NCI-H1436 treated with DMSO at 0.1 percent for 48 hours (cell line): Measurements from ENCODE around the gene FRAS1.
"Not testable (repeated sequence)": the region's sequence is repeated elsewhere in the genome, so short reads cannot be mapped to it uniquely, and the experiment has no call there.

Source experiments
- DNase-seq: peaks from one replicate; lab custom pipeline; 2025; lab: John Stamatoyannopoulos, UW

FRAS1 gene

GRCh38 chr4:78288327-78288726, 231.2 kb downstream of the FRAS1 start:
- no peak for DNase-seq

DNA sequence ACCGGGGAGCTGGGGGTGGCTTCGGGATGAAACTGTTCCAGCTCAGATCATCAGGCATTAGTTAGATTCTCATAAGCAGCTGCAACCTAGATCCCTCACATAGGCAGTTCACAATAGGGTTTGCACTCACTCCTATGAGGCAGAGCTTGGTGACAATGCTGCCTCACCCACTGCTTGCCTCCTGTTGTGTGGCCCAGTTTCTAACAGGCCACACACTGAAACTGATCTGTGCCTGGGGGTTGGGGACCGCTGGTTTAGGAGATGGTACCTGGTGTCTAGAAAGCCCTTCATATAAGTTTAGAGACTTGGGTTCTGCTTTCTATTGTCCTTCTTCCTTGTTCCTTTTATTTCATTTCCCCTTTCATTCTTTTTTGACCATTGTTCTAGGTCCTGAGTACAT, 234.2 kb downstream of the FRAS1 start:
- no peak for DNase-seq

DNA sequence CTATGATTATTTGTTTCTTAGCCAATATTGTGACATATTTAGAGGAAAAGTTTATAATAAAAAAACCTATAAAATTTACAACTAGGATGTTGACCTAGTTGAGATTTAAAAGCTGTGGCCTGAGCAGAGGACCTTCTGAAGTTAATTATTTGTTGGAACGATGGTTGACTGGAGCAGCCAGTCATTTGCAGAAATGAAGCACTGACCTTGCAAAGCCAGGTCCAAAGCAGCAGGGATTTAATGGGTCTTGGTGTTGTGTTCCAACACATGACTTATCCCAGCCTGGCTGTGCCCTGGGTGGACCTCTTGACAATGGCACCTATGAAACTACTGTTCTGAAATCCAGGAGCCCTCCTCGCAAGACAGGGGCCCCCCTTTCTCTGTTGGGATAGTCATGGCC, 235.2 kb downstream of the FRAS1 start:
- no peak for DNase-seq

DNA sequence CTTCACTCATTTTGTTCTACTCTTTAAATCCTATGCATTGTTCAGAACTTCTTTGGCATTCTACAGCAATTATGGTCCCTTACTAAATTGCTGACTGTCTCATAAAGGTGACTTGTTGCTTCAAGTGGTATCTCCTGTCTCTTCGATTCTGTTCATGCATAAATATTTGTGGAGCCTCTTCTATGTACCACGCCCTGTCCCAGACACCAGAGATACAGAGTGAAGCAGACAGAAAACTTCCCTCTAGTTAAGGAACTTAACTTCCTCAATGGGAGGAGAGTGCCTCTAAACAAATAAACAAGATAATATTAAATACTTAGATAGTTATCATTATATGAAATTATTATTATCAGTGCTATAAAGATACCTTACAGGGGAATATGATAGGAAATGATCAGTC, 235.7 kb downstream of the FRAS1 start:
- DNase-seq, result no peak

- no peak for DNase-seq
Observed at GRCh38 chr4:78293348-78293747, 236.2 kb downstream of the FRAS1 start.

GRCh38 chr4:78293821-78294301, 236.7 kb downstream of the FRAS1 start:
- DNase-seq, result no peak

DNA sequence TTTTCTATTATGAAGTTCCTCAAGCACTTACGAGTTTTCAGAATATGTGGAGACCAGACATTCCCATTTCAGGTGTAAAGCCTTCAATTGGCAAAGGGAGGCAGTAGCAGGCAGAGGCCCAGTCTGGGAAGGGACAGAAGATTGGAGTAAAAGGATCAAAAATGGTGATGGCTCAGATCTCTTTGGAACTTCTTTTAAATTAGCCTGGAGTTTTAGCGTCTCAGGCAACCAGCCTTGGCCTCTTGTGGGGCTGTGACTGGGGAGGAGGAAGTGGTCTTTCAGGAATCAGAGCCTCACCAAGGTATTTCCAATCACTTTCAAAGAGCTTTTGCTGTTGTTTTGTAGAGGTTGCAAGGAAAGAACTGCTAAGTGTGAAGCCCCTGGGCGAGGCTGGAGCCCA, 239.1 kb downstream of the FRAS1 start:
- no peak for DNase-seq

DNA sequence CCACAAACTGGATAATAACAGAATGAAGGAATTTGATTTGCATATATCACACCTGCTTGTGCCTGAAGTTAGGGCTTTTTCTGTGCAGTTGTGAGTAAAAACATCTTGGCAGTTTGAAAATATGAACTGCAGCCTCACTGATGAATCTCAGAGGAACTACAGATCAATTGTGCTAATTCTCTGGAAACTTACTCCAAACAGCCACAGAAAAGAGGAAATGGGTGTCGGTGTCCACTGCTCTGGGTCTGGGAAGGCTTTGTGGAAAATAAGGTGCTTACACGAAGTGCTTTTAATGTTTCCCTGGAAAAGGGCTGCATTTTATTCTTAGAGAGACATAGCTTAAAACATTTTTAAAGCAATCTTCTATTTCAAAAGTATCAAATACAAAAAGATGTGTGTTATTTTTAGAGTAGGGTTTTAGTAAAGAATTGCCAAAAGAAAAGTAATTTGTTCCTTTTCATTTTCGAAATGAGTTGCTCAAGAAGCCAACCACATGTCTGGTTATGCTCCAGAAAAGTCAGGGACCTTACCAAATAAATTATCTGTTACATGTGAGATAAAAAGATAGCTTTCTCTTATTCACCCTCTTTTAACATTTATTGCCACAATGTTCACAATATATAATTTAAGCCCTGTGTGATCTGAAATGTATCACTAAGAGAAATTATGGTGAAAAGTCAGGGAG, 240.1 kb downstream of the FRAS1 start:
- no peak for DNase-seq

GRCh38 chr4:78298618-78299017, 241.5 kb downstream of the FRAS1 start:
- no peak for DNase-seq

DNA sequence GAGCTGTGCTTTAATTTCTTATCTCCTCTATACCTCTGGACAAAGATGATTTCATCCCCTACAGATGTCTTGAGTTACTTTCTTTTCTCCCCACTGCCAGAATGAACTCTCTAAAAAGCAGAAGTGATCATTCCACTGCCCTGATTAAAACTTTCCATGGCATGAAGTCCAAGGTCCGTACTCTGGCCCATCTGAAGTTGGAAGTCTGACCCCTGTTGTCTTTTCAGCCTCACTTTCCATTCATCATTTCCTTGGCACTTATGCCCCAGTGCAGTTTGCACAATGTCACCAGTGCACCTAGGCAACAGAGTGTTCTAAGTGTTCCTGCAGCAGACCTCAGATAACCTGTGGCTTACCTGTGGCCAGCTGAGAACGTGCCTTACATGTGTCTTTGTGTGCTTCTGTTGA, 242.4 kb downstream of the FRAS1 start:
- no peak for DNase-seq

- not testable (repeated sequence) for DNase-seq
Observed at GRCh38 chr4:78307263-78307662, 250.1 kb downstream of the FRAS1 start.

DNA sequence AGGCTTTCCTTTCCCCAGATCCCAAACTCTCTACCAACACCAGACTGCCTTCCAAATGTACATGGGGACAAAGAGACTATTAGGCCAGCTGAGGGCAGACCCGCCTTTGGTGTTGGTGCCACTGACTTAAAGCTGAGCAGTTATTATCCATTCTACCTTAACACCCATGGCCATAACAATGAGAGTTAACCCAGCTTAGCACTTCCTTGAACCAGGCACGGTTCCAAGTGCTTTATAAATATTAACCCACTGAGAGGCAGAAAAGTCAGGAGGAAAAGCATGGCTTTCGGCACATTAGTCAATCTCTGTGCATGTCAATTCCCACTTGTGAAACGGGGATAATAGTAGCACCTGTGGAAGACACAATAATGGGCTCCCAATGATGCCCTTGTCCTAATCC, 251.4 kb downstream of the FRAS1 start:
- no peak for DNase-seq

- DNase-seq, result no peak
Observed at GRCh38 chr4:78309352-78309751, 252.2 kb downstream of the FRAS1 start.

DNA sequence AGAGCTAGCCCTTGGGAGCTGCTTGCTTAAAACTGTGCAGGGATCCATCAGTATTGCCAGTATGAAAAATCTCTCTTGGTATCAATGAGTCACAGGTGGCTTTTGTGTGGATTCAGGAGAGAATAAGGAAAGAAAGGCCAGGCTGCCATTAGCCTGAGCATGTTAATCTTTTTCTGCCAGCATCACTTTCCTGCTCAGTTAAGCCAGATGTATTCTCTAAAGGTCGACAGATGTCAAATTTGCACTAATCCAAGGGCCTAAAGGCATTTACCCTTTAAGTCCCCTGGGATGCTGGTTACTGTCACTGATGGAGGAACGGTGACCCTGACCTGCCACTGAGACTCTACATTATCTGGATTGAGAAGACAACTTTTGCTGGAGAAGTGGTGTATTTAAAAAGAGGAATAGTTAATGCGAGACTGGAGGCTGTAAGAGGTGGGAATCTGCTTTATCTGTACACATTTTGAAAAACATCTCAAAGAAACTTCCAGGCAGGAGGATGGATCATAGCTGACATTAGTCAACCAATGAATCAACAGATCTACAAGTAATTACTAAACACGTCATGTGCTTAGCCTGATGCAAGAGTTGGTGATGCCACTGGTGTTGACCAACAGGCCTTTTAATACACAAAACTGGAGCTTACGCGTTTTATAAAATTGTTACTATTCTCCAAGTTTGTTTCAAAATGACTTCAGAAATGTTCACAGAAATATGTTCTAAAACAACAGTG, 253.1 kb downstream of the FRAS1 start:
- no peak for DNase-seq

GRCh38 chr4:78310740-78311115, 253.6 kb downstream of the FRAS1 start:
- DNase-seq, result no peak

GRCh38 chr4:78311306-78311705, 254.2 kb downstream of the FRAS1 start:
- DNase-seq, result no peak

GRCh38 chr4:78312989-78313753, 256.0 kb downstream of the FRAS1 start:
- no peak for DNase-seq

GRCh38 chr4:78313754-78314120, 256.6 kb downstream of the FRAS1 start:
- no peak for DNase-seq

DNA sequence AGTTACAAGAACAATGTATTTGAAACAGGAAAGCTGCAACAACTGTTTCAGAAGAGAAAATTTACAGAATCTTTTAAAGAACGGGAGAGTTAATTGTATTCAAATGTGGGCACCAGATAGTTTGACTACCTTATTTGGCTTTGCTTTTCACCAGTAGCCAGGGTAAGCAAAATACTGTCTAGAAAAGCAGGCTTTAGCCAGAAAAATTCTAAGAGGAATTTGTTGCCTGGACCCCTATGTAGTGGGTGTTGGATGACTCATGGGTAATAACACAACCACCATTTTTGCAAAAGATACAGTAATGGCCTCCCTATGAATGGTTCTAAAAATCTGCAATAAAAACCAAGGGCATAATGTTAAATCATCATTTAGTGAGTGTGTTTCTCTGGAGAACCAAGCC, 261.0 kb downstream of the FRAS1 start:
- no peak for DNase-seq

- DNase-seq, result no peak
Observed at GRCh38 chr4:78320349-78320935, 263.3 kb downstream of the FRAS1 start.

DNA sequence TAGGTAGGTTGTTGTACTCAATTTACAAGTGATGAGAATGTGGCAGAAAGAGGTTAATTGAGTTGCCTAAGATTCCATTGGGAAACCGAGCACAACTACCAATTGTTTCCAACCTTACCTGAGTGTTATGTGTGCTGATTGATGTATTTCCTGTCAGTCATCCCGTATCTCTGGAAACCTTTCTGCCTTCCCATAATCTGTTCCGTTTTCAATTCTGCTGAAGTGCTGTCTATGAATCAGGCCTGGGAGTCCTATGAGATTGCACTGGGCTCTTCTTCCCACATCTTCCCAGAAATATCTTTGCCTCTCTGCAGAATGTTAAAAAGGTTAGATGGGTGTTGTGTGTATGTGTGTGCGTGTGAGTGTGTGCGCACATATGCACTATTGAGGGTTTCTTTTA, 264.9 kb downstream of the FRAS1 start:
- DNase-seq, result no peak

GRCh38 chr4:78323439-78323838, 266.3 kb downstream of the FRAS1 start:
- no peak for DNase-seq

GRCh38 chr4:78324625-78325024, 267.5 kb downstream of the FRAS1 start:
- no peak for DNase-seq
